DND-41 (cell line): ENCODE results near the gene CRISPLD2.

ENCODE experiments used
- ATAC-seq: fragments of 200-7000 bp; cut with Tn5 transposase; 3 replicates; pipeline ENCODE4 v1.9.1; 2021; ENCODE audit warnings: low read depth; ENCODE audit not compliant: insufficient read depth
- DNase-seq: peaks from one replicate; pipeline ENCODE4 v3.0.0-alpha.2; 2020
- H2AFZ ChIP-seq: 2 replicates; pipeline ENCODE4 v1.6.0; 2012; ENCODE audit warnings: low read depth, low read length
- H3K27ac ChIP-seq: 2 replicates; pipeline ENCODE4 v1.5.1; 2012; ENCODE audit warnings: low read length, inconsistent platforms
- H3K27me3 ChIP-seq: fragments of 200-600 bp; sonication (generic); 2 replicates; pipeline ENCODE4 v1.6.0; 2012; ENCODE audit warnings: low read length, mild to moderate bottlenecking, inconsistent platforms; ENCODE audit not compliant: insufficient read depth, poor library complexity
- H3K36me3 ChIP-seq: 2 replicates; pipeline ENCODE4 v1.5.1; 2012; ENCODE audit warnings: low read length, inconsistent platforms; ENCODE audit not compliant: insufficient read depth
- H3K4me1 ChIP-seq: 2 replicates; pipeline ENCODE4 v1.5.1; 2012; ENCODE audit warnings: mild to moderate bottlenecking, low read length; ENCODE audit not compliant: insufficient read depth
- H3K4me2 ChIP-seq: 2 replicates; pipeline ENCODE4 v1.6.0; 2012; ENCODE audit warnings: mild to moderate bottlenecking, moderate library complexity, low read length, inconsistent platforms; ENCODE audit not compliant: insufficient read depth
- H3K4me3 ChIP-seq, 2 experiments: fragments of 200-600 bp in 1 of 2; shearing (Covaris generic) in 1 of 2; 2 replicates each; pipeline ENCODE4 v1.5.1; 2012 to 2016; ENCODE audit warnings: inconsistent platforms in 2 of 2, low read length in 2 of 2, mild to moderate bottlenecking in 2 of 2, low read depth in 1 of 2, moderate library complexity in 1 of 2
- H3K79me2 ChIP-seq: 2 replicates; pipeline ENCODE4 v1.6.0; 2012; ENCODE audit warnings: low read length, inconsistent platforms; ENCODE audit not compliant: insufficient read depth
- H3K9ac ChIP-seq: 2 replicates; pipeline ENCODE4 v1.6.0; 2012; ENCODE audit warnings: low read depth, mild to moderate bottlenecking, inconsistent platforms, low read length, moderate library complexity
- H3K9me3 ChIP-seq: 2 replicates; pipeline ENCODE4 v1.5.1; 2012; ENCODE audit warnings: low read length, moderate library complexity, mild to moderate bottlenecking, inconsistent platforms; ENCODE audit not compliant: insufficient read depth, severe bottlenecking
- H4K20me1 ChIP-seq: 2 replicates; pipeline ENCODE4 v1.6.0; 2012; ENCODE audit warnings: low read length; ENCODE audit not compliant: insufficient read depth
- CTCF ChIP-seq: IDR thresholded peaks from 2 replicates; pipeline ENCODE4 v1.5.1; 2012; ENCODE audit warnings: borderline replicate concordance, low read length, moderate library complexity, mild to moderate bottlenecking; ENCODE audit not compliant: poor library complexity, severe bottlenecking; ENCODE audit errors: extremely low read depth
- EZH2 ChIP-seq: IDR thresholded peaks from 3 replicates; pipeline ENCODE4 v1.6.1; 2012; ENCODE audit warnings: borderline replicate concordance, low read depth, mild to moderate bottlenecking, moderate library complexity, low read length, inconsistent platforms; ENCODE audit not compliant: severe bottlenecking

CRISPLD2 gene

GRCh38 chr16:84927621-84928591, 108.1 kb downstream of the CRISPLD2 start:
- H3K27ac ChIP-seq = no peak overlapping the region
- no peak overlapping the region for H2AFZ ChIP-seq
- no peaks in the 10 kb centered on the region for H3K4me1 ChIP-seq
- H3K36me3 ChIP-seq = no peaks in the 10 kb centered on the region
- no peaks in the 10 kb centered on the region for H3K79me2 ChIP-seq
- H3K9ac ChIP-seq = no peak overlapping the region
- no peak overlapping the region for H3K4me2 ChIP-seq
- no peak overlapping the region for H3K4me3 ChIP-seq
- DNase-seq = no peak
- no peaks in the 10 kb centered on the region for H3K9me3 ChIP-seq
- H4K20me1 ChIP-seq = peaks cover 4% of the 10 kb centered on the region; the same call in 1 of the 2 replicates
- ATAC-seq = no peak
- H3K27me3 ChIP-seq = no peaks in the 10 kb centered on the region
- TF ChIP-seq EZH2 (no peak), CTCF (no peak)

GRCh38 chr16:84928679-84929420, 109.1 kb downstream of the CRISPLD2 start:
- no peaks in the 10 kb centered on the region for H3K36me3 ChIP-seq
- H3K4me1 ChIP-seq = no peaks in the 10 kb centered on the region
- H3K4me3 ChIP-seq = no peak overlapping the region
- no peaks in the 10 kb centered on the region for H3K79me2 ChIP-seq
- peaks cover 4% of the 10 kb centered on the region; the same call in 1 of the 2 replicates for H4K20me1 ChIP-seq
- no peak overlapping the region for H3K4me2 ChIP-seq
- H3K9ac ChIP-seq = no peak overlapping the region
- TF ChIP-seq CTCF (no peak), EZH2 (no peak)
- ATAC-seq = no peak
- H3K27ac ChIP-seq = no peak overlapping the region
- no peaks in the 10 kb centered on the region for H3K9me3 ChIP-seq
- no peak for DNase-seq
- H2AFZ ChIP-seq = no peak overlapping the region
- no peaks in the 10 kb centered on the region for H3K27me3 ChIP-seq

- Histone ChIP-seq H3K9me3 (no peaks in the 10 kb centered on the region), H2AFZ (no peak overlapping the region), H3K27ac (no peak overlapping the region), H4K20me1 (peaks cover under 1% of the 10 kb centered on the region; the same call in 1 of the 2 replicates), H3K4me2 (no peak overlapping the region), H3K4me1 (no peaks in the 10 kb centered on the region), H3K36me3 (no peaks in the 10 kb centered on the region), H3K27me3 (no peaks in the 10 kb centered on the region), H3K79me2 (no peaks in the 10 kb centered on the region), H3K4me3 (no peak overlapping the region), H3K9ac (no peak overlapping the region)
- TF ChIP-seq CTCF (no peak), EZH2 (no peak)
- no peak for DNase-seq
- ATAC-seq = no peak
Observed at GRCh38 chr16:84929421-84930297, 109.9 kb downstream of the CRISPLD2 start.
